Heart left ventricle (tissue), 16 donors: ENCODE data around the gene OR51F2. TPM values are rescaled to one million over a fixed set of nuclear protein-coding genes. Genes with fewer than 3 reads are reported as not detected.

Source experiments
- ATAC-seq, 4 donors: fragments of 200-7000 bp; cut with Tn5 transposase; one replicate each; pipeline ENCODE4 v1.9.1; 2020 to 2022; ENCODE audit warnings: moderate library complexity in 4 of 4, mild to moderate bottlenecking in 3 of 4, moderate number of reproducible peaks in 1 of 4
- DNase-seq, 5 donors: peaks; one replicate each; pipeline ENCODE4 v3.0.0-alpha.2; 2020
- H3K27ac ChIP-seq, 12 donors: fragments of 200-600 bp; sonication (generic) in 4 of 12; one replicate each; pipeline versions ENCODE4 v1.5.0 to v1.8.0; 2016 to 2022; ENCODE audit warnings: mild to moderate bottlenecking in 2 of 12
- H3K27me3 ChIP-seq, 9 donors: fragments of 200-600 bp; sonication (generic) in 2 of 9; one replicate each; pipeline versions ENCODE4 v1.5.1 to v1.8.0; 2016 to 2022; ENCODE audit warnings: mild to moderate bottlenecking in 3 of 9
- H3K36me3 ChIP-seq, 9 donors: fragments of 200-600 bp; sonication (generic) in 2 of 9; one replicate each; pipeline versions ENCODE4 v1.5.0 to v1.8.0; 2018 to 2022; ENCODE audit warnings: mild to moderate bottlenecking in 2 of 9
- H3K4me1 ChIP-seq, 12 donors: fragments of 200-600 bp; sonication (generic) in 4 of 12; one replicate each; pipeline versions ENCODE4 v1.5.0 to v1.8.0; 2016 to 2022; ENCODE audit warnings: mild to moderate bottlenecking in 3 of 12
- H3K4me3 ChIP-seq, 12 donors: fragments of 200-600 bp; sonication (generic) in 4 of 12; one replicate each; pipeline versions ENCODE4 v1.5.0 to v1.8.0; 2017 to 2022; ENCODE audit warnings: mild to moderate bottlenecking in 9 of 12, moderate library complexity in 4 of 12
- H3K9me3 ChIP-seq, 12 donors: fragments of 200-600 bp; sonication (generic) in 4 of 12; one replicate each; pipeline versions ENCODE4 v1.5.0 to v1.8.0; 2016 to 2022; ENCODE audit warnings: mild to moderate bottlenecking in 1 of 12
- CTCF ChIP-seq, 12 donors: fragments of 200-600 bp; sonication (generic) in 4 of 12; IDR thresholded peaks; one replicate each; pipeline versions ENCODE4 v1.5.0 to v1.8.0; 2018 to 2022; ENCODE audit warnings: antibody characterized with exemption in 12 of 12, mild to moderate bottlenecking in 5 of 12
- POLR2A ChIP-seq, 2 donors: fragments of 450-650 bp; IDR thresholded peaks; one replicate each; pipeline ENCODE4 v1.6.1; 2017; ENCODE audit warnings: antibody characterized with exemption in 2 of 2, mild to moderate bottlenecking in 2 of 2, moderate library complexity in 2 of 2
- WGBS, 4 donors: extraction: QIAGEN DNeasy Blood & Tissue Kit in 2 of 4; methylation state at CpG; one replicate each; pipeline versions ENCODE4 v1.1.5 to v1.1.7; 2013 to 2018; 5-methylcytosine and 5-hydroxymethylcytosine counted together
- intact Hi-C, 10 donors: fragments of 100-400 bp; cut with DNase I; formaldehyde crosslinking; loops; one replicate each; pipeline versions ENCODE4 v1.11.1 to v1.14.2; 2022
- polyA plus RNA-seq, 2 donors: library from polyadenylated mRNA; stranded (reverse); fragments of 200-250 nt; gene quantifications; one replicate each; pipeline ENCODE4 v1.2.3, GENCODE V29; 2013
- total RNA-seq, 9 donors: library from RNA; depleted of rRNA in 2 of 9; stranded (reverse); fragments of >200 nt in 2 of 9; fragmentation: NEBNext Ultra II Directional in 3 of 9; extraction: Animal tissue kit (Norgen Biotek cat#: 25700) in 3 of 9; gene quantifications; one replicate each; pipeline versions ENCODE4 v1.1.0 to v1.2.4, GENCODE V29; 2016 to 2023
- donor health status: ischemic (EF 13 %, LVEDD 7.1; RV severe dilation, severe dysfunction).
- donor health status: healthy with polysubstance abuse.
- donor health status: DM: no; HTN: yes; CAD: no.
- donor health status: DM: no; HTN: no; CAD: no.
- donor health status: ischemic (EF 25% LVEDD 6.9; RV normal size, moderate dysfunction).
- donor health status: ischemic (EF 25% LVEDD 5.7; RV mildly dilated, moderate dysfunction).
- donor health status: healthy.
- donor health status: DM: yes; HTN: yes; CAD: no.
- donor health status: ischemic (EF 35%, LVEDD 5.7; RV mildly dilated, moderate dysfunction).
- donor health status: nonischemic (EF 11% LVEDD 7.7; RV severe dilation, severe dysfunction).
- donor health status: DM: yes; HTN: yes; CAD: no.
- donor health status: PGD.
- donor health status: ischemic (EF 29% LVEDD 5.4; RV normal size, mild dysfunction).
- donor health status: nonischemic (EF 23%, LVEDD 6.1; RV moderate dilation, normal function).

OR51F2 gene
- total and polyA plus RNA-seq, 11 donors = not detected

DNA sequence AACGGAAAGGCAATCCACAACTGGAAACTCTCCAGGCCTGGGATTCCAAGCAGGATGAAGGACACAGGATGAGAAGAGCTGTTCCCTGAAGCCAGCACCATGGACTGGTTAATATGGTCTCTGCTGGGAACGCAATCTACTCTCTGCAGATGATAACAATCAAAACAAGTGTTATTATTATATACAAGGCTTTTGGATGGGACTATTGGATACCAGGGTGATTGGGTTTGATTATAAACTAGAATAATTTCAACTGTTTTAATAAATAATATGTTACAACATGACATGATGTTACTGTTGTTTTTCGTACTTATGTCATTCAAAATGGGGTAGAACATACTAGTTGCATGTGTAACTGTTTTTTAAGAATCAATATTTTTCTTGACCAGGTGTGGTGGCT lies 16.8 kb upstream of the OR51F2 start, which contains the start of gene OR52R1:
Gene OR52R1, minus strand, starts transcription at position 101 of the 400 bp plus-strand sequence. Its CDS starts 0 bp downstream, at position 101.
- intact Hi-C loops = no loop called here
- Histone ChIP-seq H3K4me3 (no peak within 1 kb of the TSS), H3K36me3 (no peaks in the 10 kb centered on the region), H3K27ac (no peak within 1 kb of the TSS), H3K4me1 (no peaks in the 10 kb centered on the region), H3K9me3 (no peaks in the 10 kb centered on the region), H3K27me3 (no peaks in the 10 kb centered on the region)
- 71 to 94% (median 90%) methylated on average over 3 of the region's 3 CpGs for WGBS, 4 donors
- TF ChIP-seq CTCF (IDR thresholded peaks at IDR 0.05) = no peak
- DNase-seq = no peak
- ATAC-seq = no peak

- DNase-seq (no peak), ATAC-seq (no peak)
- 67 to 85% (median 80%) methylated on average over 1 of the region's 1 CpG for WGBS, 4 donors
- Histone ChIP-seq H3K4me3 (no peak overlapping the region), H3K9me3 (no peaks in the 10 kb centered on the region), H3K27me3 (no peaks in the 10 kb centered on the region), H3K36me3 (no peaks in the 10 kb centered on the region), H3K27ac (no peak overlapping the region), H3K4me1 (no peaks in the 10 kb centered on the region)
- intact Hi-C loops = no loop called here
- TF ChIP-seq POLR2A (IDR thresholded peaks at IDR 0.05) (no peak), CTCF (IDR thresholded peaks at IDR 0.05) (no peak)
These were observed 12.6 kb upstream of the OR51F2 start for GRCh38 chr11:4808476-4808875.

- H3K27ac ChIP-seq = no peak overlapping the region
- no peaks in the 10 kb centered on the region for H3K4me1 ChIP-seq
- intact Hi-C loops = no loop called here
- TF ChIP-seq CTCF (IDR thresholded peaks at IDR 0.05) (no peak), POLR2A (IDR thresholded peaks at IDR 0.05) (no peak)
- no peak overlapping the region for H3K4me3 ChIP-seq
- DNase-seq (no peak), ATAC-seq (no peak)
- H3K9me3 ChIP-seq = no peaks in the 10 kb centered on the region
- 71 to 86% (median 84%) methylated on average over 2 of the region's 2 CpGs for WGBS, 4 donors
- H3K27me3 ChIP-seq = no peaks in the 10 kb centered on the region
- no peaks in the 10 kb centered on the region for H3K36me3 ChIP-seq
These were observed 11.9 kb upstream of the OR51F2 start for GRCh38 chr11:4809246-4809645.

GRCh38 chr11:4825132-4825531 lies 4.0 kb downstream of the OR51F2 start:
- TF ChIP-seq POLR2A (IDR thresholded peaks at IDR 0.05) (no peak), CTCF (IDR thresholded peaks at IDR 0.05) (no peak)
- Histone ChIP-seq H3K9me3 (no peaks in the 10 kb centered on the region), H3K27me3 (no peaks in the 10 kb centered on the region), H3K4me1 (no peaks in the 10 kb centered on the region), H3K36me3 (no peaks in the 10 kb centered on the region), H3K27ac (no peak overlapping the region), H3K4me3 (no peak overlapping the region)
- intact Hi-C loops = loop anchor here in 3 of 10 donors (5.0 to 10.0 kb wide), 2 partner anchors 638 to 640 kb away; no protein-coding TSS in a partner anchor
- ATAC-seq (no peak), DNase-seq (no peak)
